ENCODE measurements around the gene PPM1J.
"Not testable (repeated sequence)": the region's sequence is repeated elsewhere in the genome, so short reads cannot be mapped to it uniquely, and the experiment has no call there.

Gene PPM1J

DNA sequence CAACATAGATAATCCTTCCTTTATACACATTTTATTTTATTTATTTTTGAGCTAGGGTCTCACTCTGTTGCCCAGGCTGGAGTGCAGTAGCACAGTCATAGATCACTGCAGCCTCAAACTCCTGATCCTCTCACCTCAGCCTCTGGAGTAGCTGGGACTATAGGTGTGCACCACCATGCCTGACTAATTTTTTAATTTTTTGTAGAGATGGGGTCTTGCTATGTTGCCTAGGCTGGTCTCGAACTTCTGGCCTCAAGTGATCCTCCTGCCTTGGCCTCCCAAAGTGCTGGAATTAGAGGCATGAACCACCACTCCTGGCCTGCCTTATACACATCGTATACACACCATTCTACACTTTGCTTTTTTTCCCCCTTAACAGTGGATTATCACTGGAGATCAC lies 6.2 kb upstream of the PPM1J start:
- not testable (repeated sequence) for H3K27ac ChIP-seq (ENCODE audit: low read depth in 2 of 2, low read length in 2 of 2); H3K9ac ChIP-seq (ENCODE audit: low read depth in 1 of 2, low read length in 2 of 2); H3K9me3 ChIP-seq (ENCODE audit: control insufficient read depth in 2 of 2, low read length in 2 of 2)

DNA sequence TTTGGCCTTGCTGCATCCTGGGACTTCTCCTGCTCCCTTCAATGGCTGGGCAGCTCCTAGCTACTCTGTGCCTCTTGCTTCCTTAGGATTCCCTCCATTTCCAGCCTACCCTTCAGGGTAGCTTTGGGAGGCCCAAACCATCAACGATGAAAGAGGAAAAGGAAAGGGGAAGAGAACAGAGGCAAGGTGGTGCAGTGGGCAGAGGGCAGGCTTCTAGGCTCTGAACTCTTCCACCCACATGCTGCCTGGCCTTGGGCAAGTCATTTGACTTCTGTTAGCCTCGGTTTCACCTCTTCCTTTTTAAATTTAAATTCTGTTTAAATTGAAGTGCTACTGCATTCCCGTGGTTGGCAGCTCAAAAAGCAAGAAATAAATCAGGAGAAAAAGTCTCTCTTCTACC lies 5.7 kb upstream of the PPM1J start:
- Histone ChIP-seq H3K9ac (ENCODE audit: low read depth in 1 of 2, low read length in 2 of 2) (no peak overlapping the region), H3K4me1 (ENCODE audit: control insufficient read depth in 2 of 2, insufficient read depth in 2 of 2, low read length in 2 of 2) (peaks cover 4 to 11% of the 10 kb centered on the region in 2 donors), H3K9me3 (ENCODE audit: control insufficient read depth in 2 of 2, low read length in 2 of 2) (no peaks in the 10 kb centered on the region)

More for the DNA sequence above, 6.2 kb upstream of the PPM1J start:
- not testable (repeated sequence) for H3K36me3 ChIP-seq (ENCODE audit: control insufficient read depth in 2 of 2, insufficient read depth in 2 of 2, low read length in 2 of 2); H3K4me1 ChIP-seq (ENCODE audit: control insufficient read depth in 2 of 2, insufficient read depth in 2 of 2, low read length in 2 of 2); H3K27me3 ChIP-seq (ENCODE audit: control insufficient read depth in 2 of 2, insufficient read depth in 2 of 2, low read length in 2 of 2); H3K4me3 ChIP-seq (ENCODE audit: low read length in 2 of 2)

DNA sequence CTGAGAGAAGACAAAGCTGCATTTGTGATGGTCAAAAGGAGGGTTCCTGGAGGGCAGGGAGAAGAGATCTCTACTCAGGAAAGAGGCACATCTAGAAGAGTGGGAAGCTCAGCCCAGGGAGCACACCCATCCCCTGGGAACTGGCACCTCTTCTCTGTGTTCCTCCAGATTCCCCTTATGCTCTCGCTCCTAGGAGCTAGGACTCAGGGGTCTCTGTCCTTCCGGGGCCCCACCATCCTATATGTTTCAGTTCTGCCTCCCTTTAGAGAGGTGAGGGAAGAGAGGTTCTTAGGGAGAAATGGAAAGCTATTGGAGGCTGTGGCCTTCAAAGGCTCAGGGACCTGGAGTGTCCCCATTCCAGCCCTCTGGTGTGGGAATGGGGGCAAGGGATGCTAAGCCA lies 4.6 kb upstream of the PPM1J start:
- peaks cover 3% of the 10 kb centered on the region in 2 donors for H3K27me3 ChIP-seq (ENCODE audit: control insufficient read depth in 2 of 2, insufficient read depth in 2 of 2, low read length in 2 of 2)
- peaks cover 12 to 17% of the 10 kb centered on the region in 2 donors for H3K4me1 ChIP-seq (ENCODE audit: control insufficient read depth in 2 of 2, insufficient read depth in 2 of 2, low read length in 2 of 2)
- H3K9me3 ChIP-seq (ENCODE audit: control insufficient read depth in 2 of 2, low read length in 2 of 2): no peaks in the 10 kb centered on the region
- H3K36me3 ChIP-seq (ENCODE audit: control insufficient read depth in 2 of 2, insufficient read depth in 2 of 2, low read length in 2 of 2): no peaks in the 10 kb centered on the region
- no peak overlapping the region for H3K4me3 ChIP-seq (ENCODE audit: low read length in 2 of 2)
- no peak overlapping the region for H3K27ac ChIP-seq (ENCODE audit: low read depth in 2 of 2, low read length in 2 of 2)
- no peak overlapping the region for H3K9ac ChIP-seq (ENCODE audit: low read depth in 1 of 2, low read length in 2 of 2)

More for the DNA sequence above, 5.7 kb upstream of the PPM1J start:
- Histone ChIP-seq H3K4me3 (ENCODE audit: low read length in 2 of 2) (no peak overlapping the region), H3K27me3 (ENCODE audit: control insufficient read depth in 2 of 2, insufficient read depth in 2 of 2, low read length in 2 of 2) (peaks cover 3% of the 10 kb centered on the region in 2 donors), H3K27ac (ENCODE audit: low read depth in 2 of 2, low read length in 2 of 2) (no peak overlapping the region), H3K36me3 (ENCODE audit: control insufficient read depth in 2 of 2, insufficient read depth in 2 of 2, low read length in 2 of 2) (no peaks in the 10 kb centered on the region)

DNA sequence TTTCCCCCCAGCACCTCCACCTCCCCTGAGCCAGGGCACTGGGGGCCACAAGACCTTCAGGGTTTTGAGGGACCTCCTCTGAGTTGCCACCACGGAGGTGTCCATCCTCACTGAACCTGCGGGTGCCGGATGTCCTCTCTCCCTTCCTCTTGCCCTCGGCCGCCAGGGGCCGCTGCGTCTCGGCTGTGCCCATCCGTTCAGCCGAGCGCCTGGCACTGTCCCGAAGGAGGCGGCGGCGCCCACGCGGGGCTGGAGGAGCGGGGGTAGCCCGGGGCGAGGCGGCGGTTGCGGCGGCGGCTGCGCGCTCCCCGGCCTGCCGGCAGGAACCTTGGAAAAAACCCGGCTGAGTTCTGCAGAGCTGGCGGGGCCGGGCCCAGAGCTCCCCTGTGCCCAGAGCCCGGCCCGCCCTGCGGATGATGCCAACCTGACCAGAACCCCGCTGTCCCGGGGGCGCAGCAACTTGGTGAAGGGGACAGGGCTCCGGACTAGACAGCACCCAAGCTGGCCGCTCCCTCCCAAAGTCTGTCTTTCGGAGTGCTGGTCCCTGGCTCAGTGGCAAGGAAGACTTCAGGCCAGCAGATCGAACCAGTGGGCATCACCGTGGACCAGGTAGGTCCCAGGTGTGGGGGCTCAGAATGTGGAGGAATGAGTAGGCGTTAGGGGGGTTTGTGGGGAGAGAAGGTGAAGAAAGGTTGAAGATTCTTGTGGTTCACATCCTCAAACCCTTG lies 3.7 kb upstream of the PPM1J start:
- Histone ChIP-seq H3K4me1 (ENCODE audit: control insufficient read depth in 2 of 2, insufficient read depth in 2 of 2, low read length in 2 of 2) (peaks cover 21 to 25% of the 10 kb centered on the region in 2 donors), H3K9me3 (ENCODE audit: control insufficient read depth in 2 of 2, low read length in 2 of 2) (no peaks in the 10 kb centered on the region), H3K27ac (ENCODE audit: low read depth in 2 of 2, low read length in 2 of 2) (no peak overlapping the region), H3K9ac (ENCODE audit: low read depth in 1 of 2, low read length in 2 of 2) (no peak overlapping the region), H3K4me3 (ENCODE audit: low read length in 2 of 2) (no peak overlapping the region), H3K36me3 (ENCODE audit: control insufficient read depth in 2 of 2, insufficient read depth in 2 of 2, low read length in 2 of 2) (no peaks in the 10 kb centered on the region), H3K27me3 (ENCODE audit: control insufficient read depth in 2 of 2, insufficient read depth in 2 of 2, low read length in 2 of 2) (peaks cover 3% of the 10 kb centered on the region in 2 donors)

DNA sequence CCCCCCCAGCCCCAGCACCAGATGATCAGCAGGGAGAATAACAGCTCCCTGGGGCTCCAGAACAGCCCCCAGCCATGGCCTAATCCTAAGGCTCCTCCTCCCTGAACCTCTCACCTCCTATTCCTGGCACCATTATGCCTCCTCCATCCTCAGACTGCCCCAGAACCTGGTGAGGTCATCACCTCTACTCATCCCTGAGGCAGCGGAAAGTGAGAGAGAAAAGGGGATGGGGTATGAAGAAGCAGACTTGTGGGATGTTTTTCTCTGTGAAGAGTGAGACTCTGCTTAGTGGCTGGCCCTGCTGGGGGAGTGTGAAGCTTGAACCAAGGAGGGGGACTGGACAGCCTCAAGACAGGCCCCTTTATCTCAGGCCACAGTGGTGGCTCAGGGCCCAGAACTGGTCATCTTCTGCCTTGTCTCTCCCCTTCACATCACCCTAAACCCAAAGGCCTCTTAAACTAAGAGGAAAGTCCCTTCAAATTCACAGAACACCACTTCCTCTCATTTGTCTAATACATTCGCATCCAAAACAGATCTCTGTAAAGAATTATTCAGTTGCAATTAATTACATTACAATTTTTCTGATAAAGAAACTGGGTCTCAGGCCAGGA lies 2.2 kb upstream of the PPM1J start:
- Histone ChIP-seq H3K9ac (ENCODE audit: low read depth in 1 of 2, low read length in 2 of 2) (no peak overlapping the region), H3K27me3 (ENCODE audit: control insufficient read depth in 2 of 2, insufficient read depth in 2 of 2, low read length in 2 of 2) (peaks cover 3% of the 10 kb centered on the region in 2 donors), H3K9me3 (ENCODE audit: control insufficient read depth in 2 of 2, low read length in 2 of 2) (no peaks in the 10 kb centered on the region), H3K4me3 (ENCODE audit: low read length in 2 of 2) (no peak overlapping the region), H3K27ac (ENCODE audit: low read depth in 2 of 2, low read length in 2 of 2) (no peak overlapping the region), H3K4me1 (ENCODE audit: control insufficient read depth in 2 of 2, insufficient read depth in 2 of 2, low read length in 2 of 2) (peaks cover 21 to 25% of the 10 kb centered on the region in 2 donors), H3K36me3 (ENCODE audit: control insufficient read depth in 2 of 2, insufficient read depth in 2 of 2, low read length in 2 of 2) (no peaks in the 10 kb centered on the region)

DNA sequence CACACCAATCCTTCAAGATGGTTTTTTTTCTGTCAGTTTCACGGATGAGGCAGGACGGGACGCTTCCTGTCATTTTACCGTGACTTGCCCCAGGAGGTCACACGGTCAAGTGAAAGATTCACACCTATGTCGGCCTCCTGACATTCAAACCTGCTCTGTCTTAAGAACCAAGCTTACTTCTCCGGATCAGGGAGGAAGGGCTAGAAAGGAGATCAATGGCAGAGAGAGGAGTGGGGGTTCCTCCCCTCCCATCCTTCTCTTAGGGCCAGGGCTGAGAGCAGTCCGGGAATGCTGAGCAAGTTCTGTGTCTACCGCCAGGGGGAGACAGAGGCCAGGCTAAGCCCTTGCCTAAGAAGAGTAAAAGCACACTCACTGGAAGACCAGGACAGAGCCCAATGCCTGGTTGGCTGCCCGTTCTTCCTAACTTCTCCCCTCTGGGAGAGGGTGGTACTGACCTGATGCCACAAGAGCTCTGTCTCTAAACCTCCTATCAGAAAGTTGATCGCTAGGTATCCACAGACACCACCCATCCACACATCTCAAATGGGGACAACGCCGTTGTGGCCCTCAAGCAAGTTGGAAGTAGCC lies 1.1 kb upstream of the PPM1J start:
- Histone ChIP-seq H3K4me3 (ENCODE audit: low read length in 2 of 2) (peak overlapping the region; percentile 73 to 80), H3K9me3 (ENCODE audit: control insufficient read depth in 2 of 2, low read length in 2 of 2) (no peaks in the 10 kb centered on the region), H3K27me3 (ENCODE audit: control insufficient read depth in 2 of 2, insufficient read depth in 2 of 2, low read length in 2 of 2) (peaks cover 3 to 4% of the 10 kb centered on the region in 2 donors), H3K4me1 (ENCODE audit: control insufficient read depth in 2 of 2, insufficient read depth in 2 of 2, low read length in 2 of 2) (peaks cover 21 to 25% of the 10 kb centered on the region in 2 donors), H3K9ac (ENCODE audit: low read depth in 1 of 2, low read length in 2 of 2) (peak overlapping the region; percentile 50 to 75), H3K36me3 (ENCODE audit: control insufficient read depth in 2 of 2, insufficient read depth in 2 of 2, low read length in 2 of 2) (no peaks in the 10 kb centered on the region), H3K27ac (ENCODE audit: low read depth in 2 of 2, low read length in 2 of 2) (peak overlapping the region in 1 of 2 donors; percentile 30)

GRCh38 chr1:112714313-112715263 lies 544 bp downstream of the PPM1J start:
- H3K36me3 ChIP-seq (ENCODE audit: control insufficient read depth in 2 of 2, insufficient read depth in 2 of 2, low read length in 2 of 2): no peaks in the 10 kb centered on the region
- H3K27ac ChIP-seq (ENCODE audit: low read depth in 2 of 2, low read length in 2 of 2): no peak overlapping the region
- peak overlapping the region; percentile 63 to 66 for H3K4me3 ChIP-seq (ENCODE audit: low read length in 2 of 2)
- H3K4me1 ChIP-seq (ENCODE audit: control insufficient read depth in 2 of 2, insufficient read depth in 2 of 2, low read length in 2 of 2): peaks cover 21 to 25% of the 10 kb centered on the region in 2 donors
- peak overlapping the region; percentile 44 to 48 for H3K9ac ChIP-seq (ENCODE audit: low read depth in 1 of 2, low read length in 2 of 2)
- no peaks in the 10 kb centered on the region for H3K9me3 ChIP-seq (ENCODE audit: control insufficient read depth in 2 of 2, low read length in 2 of 2)
- H3K27me3 ChIP-seq (ENCODE audit: control insufficient read depth in 2 of 2, insufficient read depth in 2 of 2, low read length in 2 of 2): peaks cover 3 to 5% of the 10 kb centered on the region in 2 donors

GRCh38 chr1:112713466-112714312 lies 1.4 kb downstream of the PPM1J start:
- no peaks in the 10 kb centered on the region for H3K9me3 ChIP-seq (ENCODE audit: control insufficient read depth in 2 of 2, low read length in 2 of 2)
- H3K4me3 ChIP-seq (ENCODE audit: low read length in 2 of 2): peak overlapping the region; percentile 63 to 66
- no peak overlapping the region for H3K27ac ChIP-seq (ENCODE audit: low read depth in 2 of 2, low read length in 2 of 2)
- H3K4me1 ChIP-seq (ENCODE audit: control insufficient read depth in 2 of 2, insufficient read depth in 2 of 2, low read length in 2 of 2): peaks cover 21 to 22% of the 10 kb centered on the region in 2 donors
- H3K27me3 ChIP-seq (ENCODE audit: control insufficient read depth in 2 of 2, insufficient read depth in 2 of 2, low read length in 2 of 2): peaks cover 0 to 2% of the 10 kb centered on the region in 2 donors
- H3K36me3 ChIP-seq (ENCODE audit: control insufficient read depth in 2 of 2, insufficient read depth in 2 of 2, low read length in 2 of 2): no peaks in the 10 kb centered on the region
- peak overlapping the region; percentile 44 to 48 for H3K9ac ChIP-seq (ENCODE audit: low read depth in 1 of 2, low read length in 2 of 2)

- Histone ChIP-seq H3K36me3 (ENCODE audit: control insufficient read depth in 2 of 2, insufficient read depth in 2 of 2, low read length in 2 of 2) (no peaks in the 10 kb centered on the region), H3K27me3 (ENCODE audit: control insufficient read depth in 2 of 2, insufficient read depth in 2 of 2, low read length in 2 of 2) (peaks cover 0 to 2% of the 10 kb centered on the region in 2 donors), H3K27ac (ENCODE audit: low read depth in 2 of 2, low read length in 2 of 2) (no peak overlapping the region), H3K9ac (ENCODE audit: low read depth in 1 of 2, low read length in 2 of 2) (no peak overlapping the region), H3K9me3 (ENCODE audit: control insufficient read depth in 2 of 2, low read length in 2 of 2) (no peaks in the 10 kb centered on the region), H3K4me3 (ENCODE audit: low read length in 2 of 2) (no peak overlapping the region), H3K4me1 (ENCODE audit: control insufficient read depth in 2 of 2, insufficient read depth in 2 of 2, low read length in 2 of 2) (peaks cover 20 to 22% of the 10 kb centered on the region in 2 donors)
Observed at GRCh38 chr1:112712701-112713128, 2.4 kb downstream of the PPM1J start.
